GM18951 (cell line): Measurements from ENCODE around the gene CREB5.
"Not testable (repeated sequence)": the region's sequence is repeated elsewhere in the genome, so short reads cannot be mapped to it uniquely, and the experiment has no call there.

ENCODE experiments used
- POLR2A ChIP-seq: IDR thresholded peaks from 4 replicates; pipeline ENCODE4 v1.6.1; 2011; ENCODE audit warnings: mild to moderate bottlenecking; ENCODE audit not compliant: insufficient read length, insufficient read depth; ENCODE audit errors: extremely low read depth
- in situ Hi-C: fragments of 300-500 bp; cut with MboI; formaldehyde crosslinking; loops from one replicate; pipeline ENCODE4 v1.12.0; 2022; ENCODE audit warnings: low sequenced_read_pairs, mixed read lengths, inconsistent platforms; ENCODE audit not compliant: unreplicated experiment

CREB5 gene

GRCh38 chr7:28389504-28390395 lies 22.6 kb upstream of the CREB5 start:
- TF ChIP-seq POLR2A: no peak
- in situ Hi-C loops: loop anchor here (25.0 kb wide), 1 partner anchor 473 kb away; no protein-coding TSS in a partner anchor

GRCh38 chr7:28390426-28390825 lies 21.9 kb upstream of the CREB5 start:
- TF ChIP-seq POLR2A: no peak
- in situ Hi-C loops: loop anchor here (25.0 kb wide), 1 partner anchor 472 kb away; no protein-coding TSS in a partner anchor

- TF ChIP-seq POLR2A: no peak
- in situ Hi-C loops: loop anchor here (25.0 kb wide), 1 partner anchor 470 kb away; no protein-coding TSS in a partner anchor
Observed at GRCh38 chr7:28392289-28392688, 20.0 kb upstream of the CREB5 start.

GRCh38 chr7:28395404-28395803 lies 16.9 kb upstream of the CREB5 start:
- in situ Hi-C loops: loop anchor here (25.0 kb wide), 1 partner anchor 467 kb away; no protein-coding TSS in a partner anchor
- no peak for TF ChIP-seq POLR2A

- TF ChIP-seq POLR2A: no peak
- in situ Hi-C loops: loop anchor here (25.0 kb wide), 1 partner anchor 466 kb away; no protein-coding TSS in a partner anchor
Observed at GRCh38 chr7:28395831-28396230, 16.5 kb upstream of the CREB5 start.

GRCh38 chr7:28397141-28397540 lies 15.2 kb upstream of the CREB5 start:
- in situ Hi-C loops: loop anchor here (25.0 kb wide), 1 partner anchor 465 kb away; no protein-coding TSS in a partner anchor
- TF ChIP-seq POLR2A: no peak

- in situ Hi-C loops: no loop called here
- TF ChIP-seq POLR2A: no peak
Observed at GRCh38 chr7:28400838-28401360, 11.4 kb upstream of the CREB5 start.

- in situ Hi-C loops: not testable (repeated sequence)
Observed at GRCh38 chr7:28401567-28401966, 10.8 kb upstream of the CREB5 start.

- no peak for TF ChIP-seq POLR2A
- in situ Hi-C loops: no loop called here
Observed at GRCh38 chr7:28405662-28406061, 6.7 kb upstream of the CREB5 start.

GRCh38 chr7:28406192-28406591 lies 6.1 kb upstream of the CREB5 start:
- TF ChIP-seq POLR2A: no peak
- in situ Hi-C loops: no loop called here

GRCh38 chr7:28407651-28408050 lies 4.7 kb upstream of the CREB5 start:
- in situ Hi-C loops: no loop called here

GRCh38 chr7:28408105-28408959 lies 4.0 kb upstream of the CREB5 start:
- in situ Hi-C loops: no loop called here
- TF ChIP-seq POLR2A: no peak

More at GRCh38 chr7:28407651-28408050, 4.7 kb upstream of the CREB5 start:
- TF ChIP-seq POLR2A: no peak
